Spleen (tissue), 11 donors: ENCODE data around the gene GNG3. TPM values are rescaled to one million over a fixed set of nuclear protein-coding genes. Genes with fewer than 3 reads are reported as not detected.

Experiments used
- DNase-seq: peaks from one replicate; pipeline ENCODE4 v3.0.0-alpha.2; 2020
- H3K27ac ChIP-seq, 8 donors: fragments of 200-600 bp; sonication (generic) in 7 of 8; 1 replicate in 4 of 8; 2 replicates in 4 of 8; pipeline versions ENCODE4 v1.5.0 to v1.8.0; 2016 to 2021; ENCODE audit warnings: inconsistent platforms in 4 of 8, mild to moderate bottlenecking in 4 of 8, moderate library complexity in 1 of 8
- H3K27me3 ChIP-seq, 7 donors: fragments of 200-600 bp; sonication (generic) in 6 of 7; replicated peaks in 1 of 7; 1 replicate in 4 of 7; 2 replicates in 3 of 7; pipeline versions ENCODE4 v1.5.0 to v1.8.0; 2016 to 2021; ENCODE audit warnings: inconsistent platforms in 3 of 7, mild to moderate bottlenecking in 1 of 7
- H3K36me3 ChIP-seq, 6 donors: fragments of 200-600 bp; sonication (generic) in 5 of 6; 1 replicate in 4 of 6; 2 replicates in 2 of 6; pipeline versions ENCODE4 v1.5.0 to v1.8.0; 2016 to 2021; ENCODE audit warnings: inconsistent platforms in 2 of 6
- H3K4me1 ChIP-seq, 6 donors: fragments of 200-600 bp; sonication (generic) in 5 of 6; 1 replicate in 3 of 6; 2 replicates in 3 of 6; pipeline versions ENCODE4 v1.5.0 to v1.8.0; 2016 to 2021; ENCODE audit warnings: inconsistent platforms in 3 of 6
- H3K4me3 ChIP-seq, 8 donors: fragments of 200-600 bp; sonication (generic) in 7 of 8; 1 replicate in 4 of 8; 2 replicates in 4 of 8; pipeline versions ENCODE4 v1.5.0 to v1.8.0; 2016 to 2021; ENCODE audit warnings: inconsistent platforms in 4 of 8, mild to moderate bottlenecking in 4 of 8, moderate library complexity in 2 of 8
- H3K9me3 ChIP-seq, 8 donors: fragments of 200-600 bp; sonication (generic) in 7 of 8; 1 replicate in 4 of 8; 2 replicates in 4 of 8; pipeline versions ENCODE4 v1.5.0 to v1.8.0; 2016 to 2021; ENCODE audit warnings: inconsistent platforms in 4 of 8
- POLR2A ChIP-seq, 3 donors: fragments of 450-650 bp; IDR thresholded peaks; one replicate each; pipeline ENCODE4 v1.5.1; 2017; ENCODE audit warnings: antibody characterized with exemption in 3 of 3, mild to moderate bottlenecking in 1 of 3
- POLR2AphosphoS5 ChIP-seq, 3 donors: sonication (generic); formaldehyde crosslinking; IDR thresholded peaks; one replicate each; pipeline ENCODE4 v1.5.1; 2017; ENCODE audit warnings: antibody characterized with exemption in 3 of 3
- WGBS, 5 donors: extraction: QIAGEN DNeasy Blood & Tissue Kit in 3 of 5; methylation state at CpG; one replicate each; pipeline versions ENCODE4 v1.1.5 to v1.1.7; 2013 to 2018; 5-methylcytosine and 5-hydroxymethylcytosine counted together
- intact Hi-C: fragments of 100-400 bp; cut with DNase I; formaldehyde crosslinking; loops from one replicate; pipeline ENCODE4 v1.15.0; 2023; ENCODE audit warnings: low total_unique reads
- polyA plus RNA-seq, 3 donors: library from polyadenylated mRNA; stranded (reverse); fragments of 200-250 nt; gene quantifications; one replicate each; pipeline ENCODE4 v1.2.1, GENCODE V29; 2013
- total RNA-seq, 7 donors: library from RNA; depleted of rRNA in 3 of 7; stranded (reverse); fragments of >200 nt in 3 of 7; fragmentation: NEBNext Ultra II Directional in 4 of 7; extraction: Animal tissue kit (Norgen Biotek cat#: 25700) in 4 of 7; gene quantifications; one replicate each; pipeline versions ENCODE4 v1.1.0 to v1.2.1, GENCODE V29; 2016 to 2021
- TF ChIP-seq, protein P1 (sequence below), 11 experiments: fragments of 200-600 bp in 7 of 11; fragments of 450-650 bp in 4 of 11; sonication (generic) in 4 of 11; IDR thresholded peaks in 8 of 11; conservative IDR thresholded peaks in 3 of 11; 1 replicate in 7 of 11; 2 replicates in 4 of 11; pipeline versions ENCODE4 v1.4.0 to v1.8.0; 2016 to 2021; ENCODE audit warnings: antibody characterized with exemption in 11 of 11, inconsistent platforms in 4 of 11, mild to moderate bottlenecking in 1 of 11
- donor health status: healthy with polysubstance abuse.
- donor health status: DM: no; HTN: no; CAD: no; lungs with moderate emphysema.
- donor health status: DM: no; HTN: no; CAD: no.
- donor health status: Bipolar disorder and iron deficiency.
- donor health status: healthy.
- donor health status: DM: no; HTN: no; CAD: no.
- donor health status: DM: yes; HTN: yes; CAD: no.

Gene GNG3
- total and polyA plus RNA-seq, 10 donors = 0.12 to 0.13 TPM; not detected in 8

DNA sequence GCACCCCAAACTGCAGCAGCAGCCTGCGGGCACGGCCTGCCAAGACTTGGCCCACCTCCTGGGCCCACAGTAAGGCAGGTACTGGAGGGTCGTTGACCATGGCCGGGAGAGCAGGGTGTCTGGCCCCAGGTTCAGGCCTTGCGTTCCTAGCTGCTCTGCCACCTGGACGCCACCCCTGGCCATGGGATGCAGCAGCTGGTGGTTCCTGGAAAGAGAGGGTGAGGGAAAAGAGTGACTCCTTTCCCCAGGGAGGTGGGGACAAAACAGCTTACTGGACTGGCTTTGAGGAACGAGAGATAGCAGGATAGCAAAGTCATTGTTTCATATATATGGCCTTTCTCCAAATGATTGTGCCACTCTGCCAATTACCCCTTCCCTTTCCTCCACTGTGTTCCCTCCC lies 2.1 kb upstream of the GNG3 start:
- Histone ChIP-seq H3K27ac (peak overlapping the region; percentile 48 to 86 (median 78)), H3K9me3 (no peaks in the 10 kb centered on the region), H3K27me3 (no peaks in the 10 kb centered on the region), H3K36me3 (peaks cover 0 to 27% (median 4%) of the 10 kb centered on the region in 6 donors), H3K4me3 (peak overlapping the region; percentile 67 to 94 (median 84)), H3K4me1 (peaks cover 31 to 72% (median 48%) of the 10 kb centered on the region in 6 donors)
- WGBS, 5 donors = 64 to 73% (median 67%) methylated on average over 6 to 7 of the region's 7 CpGs
- intact Hi-C loops = no loop called here
- TF ChIP-seq POLR2A (IDR thresholded peaks at IDR 0.05) = no peak
- TF ChIP-seq, protein P1, sequence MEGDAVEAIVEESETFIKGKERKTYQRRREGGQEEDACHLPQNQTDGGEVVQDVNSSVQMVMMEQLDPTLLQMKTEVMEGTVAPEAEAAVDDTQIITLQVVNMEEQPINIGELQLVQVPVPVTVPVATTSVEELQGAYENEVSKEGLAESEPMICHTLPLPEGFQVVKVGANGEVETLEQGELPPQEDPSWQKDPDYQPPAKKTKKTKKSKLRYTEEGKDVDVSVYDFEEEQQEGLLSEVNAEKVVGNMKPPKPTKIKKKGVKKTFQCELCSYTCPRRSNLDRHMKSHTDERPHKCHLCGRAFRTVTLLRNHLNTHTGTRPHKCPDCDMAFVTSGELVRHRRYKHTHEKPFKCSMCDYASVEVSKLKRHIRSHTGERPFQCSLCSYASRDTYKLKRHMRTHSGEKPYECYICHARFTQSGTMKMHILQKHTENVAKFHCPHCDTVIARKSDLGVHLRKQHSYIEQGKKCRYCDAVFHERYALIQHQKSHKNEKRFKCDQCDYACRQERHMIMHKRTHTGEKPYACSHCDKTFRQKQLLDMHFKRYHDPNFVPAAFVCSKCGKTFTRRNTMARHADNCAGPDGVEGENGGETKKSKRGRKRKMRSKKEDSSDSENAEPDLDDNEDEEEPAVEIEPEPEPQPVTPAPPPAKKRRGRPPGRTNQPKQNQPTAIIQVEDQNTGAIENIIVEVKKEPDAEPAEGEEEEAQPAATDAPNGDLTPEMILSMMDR (IDR thresholded peaks at IDR 0.05 in 8 of 11, conservative IDR thresholded peaks at IDR 0.05 in 3 of 11) = no peak
- no peak for TF ChIP-seq POLR2AphosphoS5 (IDR thresholded peaks at IDR 0.05)
- peak; percentile 85 for DNase-seq

DNA sequence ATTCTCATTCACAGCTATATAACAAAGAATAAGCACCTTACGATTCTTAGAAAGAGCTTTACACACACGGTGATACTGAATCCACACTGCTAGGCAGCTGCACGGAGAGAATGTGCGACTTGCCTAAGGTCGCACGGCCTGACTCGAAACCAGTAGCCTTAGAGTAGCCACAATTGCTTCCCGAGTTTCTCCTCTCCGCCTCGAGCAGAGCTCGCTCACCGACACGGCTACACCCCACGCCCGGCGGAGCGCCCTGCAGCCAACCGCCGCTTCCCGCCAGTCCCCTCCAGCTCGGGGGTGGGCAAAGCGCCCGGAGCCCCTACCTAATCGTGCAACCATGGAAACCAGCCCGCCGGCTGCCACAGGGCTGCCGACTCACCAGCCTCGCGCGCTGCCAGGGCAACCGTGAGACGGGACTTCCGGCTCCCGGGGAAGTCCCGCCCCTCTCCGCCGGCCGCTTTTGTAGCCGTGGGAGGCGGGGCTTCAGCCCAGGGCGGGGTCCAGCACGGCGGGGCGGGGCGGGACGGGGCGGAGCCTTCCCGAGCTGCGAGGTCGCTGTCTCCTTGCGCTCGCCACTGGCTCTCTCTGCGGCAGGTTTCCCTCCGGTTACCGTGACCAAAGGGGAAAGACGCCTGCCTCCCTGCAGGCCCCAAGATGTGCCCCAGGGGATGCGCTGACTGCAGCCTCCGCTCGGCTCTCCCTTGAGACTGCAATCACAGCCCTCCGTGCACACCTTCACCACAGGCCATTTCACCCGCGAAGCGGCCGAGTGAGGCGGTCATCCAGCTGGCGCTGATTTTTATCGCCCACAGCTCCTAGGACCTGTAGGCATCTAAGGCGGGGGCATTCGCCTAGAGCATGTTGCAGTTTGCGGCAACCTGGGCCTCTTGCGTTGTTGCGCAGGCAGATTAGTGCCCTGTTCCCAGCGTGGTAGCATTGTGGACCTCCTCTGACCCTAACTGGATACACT lies 1.3 kb upstream of the GNG3 start:
- TF ChIP-seq POLR2A (IDR thresholded peaks at IDR 0.05) (peak in 1 of 3 donors; percentile 20), POLR2AphosphoS5 (IDR thresholded peaks at IDR 0.05) (peak; percentile 83 to 92 (median 88))
- TF ChIP-seq, protein P1 (IDR thresholded peaks at IDR 0.05 in 8 of 11, conservative IDR thresholded peaks at IDR 0.05 in 3 of 11) = peak in 3 of 11 experiments; percentile 13 to 33 (median 14)
- no peaks in the 10 kb centered on the region for H3K27me3 ChIP-seq
- 7 to 13% (median 8%) methylated on average over 25 to 73 of the region's 73 CpGs for WGBS, 5 donors
- intact Hi-C loops = no loop called here
- peak overlapping the region; percentile 67 to 94 (median 84) for H3K4me3 ChIP-seq
- H3K27ac ChIP-seq = peak overlapping the region; percentile 48 to 86 (median 78)
- H3K36me3 ChIP-seq = peaks cover 0 to 27% (median 8%) of the 10 kb centered on the region in 6 donors
- DNase-seq = peak; percentile 99
- H3K4me1 ChIP-seq = peaks cover 34 to 79% (median 51%) of the 10 kb centered on the region in 6 donors
- no peaks in the 10 kb centered on the region for H3K9me3 ChIP-seq

DNA sequence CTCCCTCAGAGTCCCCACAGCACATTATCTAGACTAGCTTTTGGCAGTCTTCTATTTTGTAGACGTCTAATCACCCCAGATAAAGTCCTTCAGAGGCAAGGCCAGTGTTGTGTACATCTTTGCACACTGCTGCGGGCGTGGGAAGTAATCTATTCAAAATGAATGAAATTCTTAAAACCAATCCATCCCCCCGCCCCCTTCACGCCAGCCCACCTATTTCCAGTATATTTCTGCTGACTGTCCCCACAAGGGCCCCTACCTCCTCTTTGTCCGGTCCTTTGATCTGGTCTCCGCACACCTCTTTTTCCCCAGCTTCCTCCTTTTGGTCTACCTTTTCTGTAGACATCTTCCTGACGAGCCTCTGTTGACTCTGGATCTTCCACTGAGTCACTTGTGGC lies 627 bp upstream of the GNG3 start:
- TF ChIP-seq POLR2AphosphoS5 (IDR thresholded peaks at IDR 0.05) (no peak), POLR2A (IDR thresholded peaks at IDR 0.05) (no peak)
- TF ChIP-seq, protein P1 (IDR thresholded peaks at IDR 0.05 in 8 of 11, conservative IDR thresholded peaks at IDR 0.05 in 3 of 11) = no peak
- 77 to 88% (median 86%) methylated on average over 8 of the region's 8 CpGs for WGBS, 5 donors
- H3K27ac ChIP-seq = peak overlapping the region; percentile 48 to 86 (median 78)

DNA sequence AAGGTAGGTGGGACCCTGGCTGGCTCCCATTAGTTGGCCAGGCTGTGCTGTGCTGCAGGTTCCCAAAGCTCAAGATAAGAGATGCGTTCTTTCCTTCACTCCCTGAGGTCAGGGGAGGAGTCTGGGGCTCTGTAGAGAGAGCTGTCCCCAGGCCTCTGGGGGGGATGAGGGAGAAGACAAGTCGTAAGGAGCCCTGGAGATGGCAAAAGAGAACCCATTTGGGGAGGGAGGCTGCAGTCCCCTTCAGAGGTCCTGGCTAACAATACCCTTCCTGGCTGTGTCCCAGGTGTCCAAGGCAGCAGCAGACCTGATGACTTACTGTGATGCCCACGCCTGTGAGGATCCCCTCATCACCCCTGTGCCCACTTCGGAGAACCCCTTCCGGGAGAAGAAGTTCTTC lies 916 bp downstream of the GNG3 start:
- peaks cover 0 to 34% (median 26%) of the 10 kb centered on the region in 6 donors for H3K36me3 ChIP-seq
- no peaks in the 10 kb centered on the region for H3K9me3 ChIP-seq
- TF ChIP-seq POLR2A (IDR thresholded peaks at IDR 0.05) (no peak), POLR2AphosphoS5 (IDR thresholded peaks at IDR 0.05) (no peak)
- TF ChIP-seq, protein P1 (IDR thresholded peaks at IDR 0.05 in 8 of 11, conservative IDR thresholded peaks at IDR 0.05 in 3 of 11) = no peak
- peaks cover 34 to 87% (median 62%) of the 10 kb centered on the region in 6 donors for H3K4me1 ChIP-seq
- intact Hi-C loops = no loop called here
- no peaks in the 10 kb centered on the region for H3K27me3 ChIP-seq
- 78 to 85% (median 83%) methylated on average over 5 of the region's 5 CpGs for WGBS, 5 donors
- no peak for DNase-seq
- peak overlapping the region in 7 of 8 donors; percentile 41 to 75 (median 52) for H3K4me3 ChIP-seq
- H3K27ac ChIP-seq = peak overlapping the region; percentile 93 to 99 (median 97)

More for the DNA sequence above, 627 bp upstream of the GNG3 start:
- H3K36me3 ChIP-seq = peaks cover 0 to 27% (median 12%) of the 10 kb centered on the region in 6 donors
- peaks cover 34 to 79% (median 51%) of the 10 kb centered on the region in 6 donors for H3K4me1 ChIP-seq
- intact Hi-C loops = no loop called here
- no peaks in the 10 kb centered on the region for H3K27me3 ChIP-seq
- no peak for DNase-seq
- H3K9me3 ChIP-seq = no peaks in the 10 kb centered on the region
- H3K4me3 ChIP-seq = peak overlapping the region in 7 of 8 donors; percentile 67 to 94 (median 81)
